ENCODE measurements around the gene SSRP1. TPM values are rescaled to one million over a fixed set of nuclear protein-coding genes. Genes with fewer than 3 reads are reported as not detected.

Gene SSRP1
- total RNA-seq, 4 donors from 2014 or later: 29.4 to 115 (median 75.3) TPM

GRCh38 chr11:57332694-57333440, 2.8 kb downstream of the SSRP1 start:
- intact Hi-C loops (cut with DNase I; ENCODE audit: low total_unique reads): no loop called here
- no peaks in the 10 kb centered on the region for H3K4me1 ChIP-seq
- TF ChIP-seq POLR2A (IDR thresholded peaks at IDR 0.05) (no peak), CTCF (IDR thresholded peaks at IDR 0.05) (no peak)
- no peak overlapping the region for H3K4me3 ChIP-seq
- H3K9me3 ChIP-seq: no peaks in the 10 kb centered on the region
- H3K36me3 ChIP-seq: no peaks in the 10 kb centered on the region
- DNase-seq: no peak
- H3K27me3 ChIP-seq: no peaks in the 10 kb centered on the region
- no peak overlapping the region for H3K27ac ChIP-seq

DNA sequence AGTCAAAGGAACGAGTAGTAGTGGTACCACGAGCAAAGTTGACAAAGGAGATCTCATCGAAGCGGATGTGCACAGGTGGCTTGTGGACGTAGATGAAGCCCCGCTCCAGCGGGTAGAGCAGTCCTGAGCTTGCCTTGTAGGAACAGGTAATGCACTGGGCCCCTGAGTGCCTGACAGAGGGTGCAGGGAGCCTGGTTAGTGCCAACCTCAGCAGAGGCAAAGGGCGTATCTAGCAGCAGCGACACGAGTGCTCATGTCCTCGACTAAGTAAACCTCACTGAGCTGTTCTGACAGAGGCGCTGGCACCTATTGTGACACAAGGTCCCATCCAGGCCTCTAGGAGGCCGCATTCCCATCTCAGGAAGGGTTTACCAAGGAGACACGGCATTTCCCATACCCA, 4.0 kb downstream of the SSRP1 start:
- TF ChIP-seq POLR2A (IDR thresholded peaks at IDR 0.05) (no peak), CTCF (IDR thresholded peaks at IDR 0.05) (no peak)
- intact Hi-C loops (cut with DNase I; ENCODE audit: low total_unique reads): no loop called here
- DNase-seq: no peak
- Histone ChIP-seq H3K9me3 (no peaks in the 10 kb centered on the region), H3K36me3 (no peaks in the 10 kb centered on the region), H3K4me1 (no peaks in the 10 kb centered on the region), H3K4me3 (no peak overlapping the region), H3K27ac (no peak overlapping the region), H3K27me3 (no peaks in the 10 kb centered on the region)

GRCh38 chr11:57330029-57330428, 5.7 kb downstream of the SSRP1 start:
- intact Hi-C loops (cut with DNase I; ENCODE audit: low total_unique reads): no loop called here
- no peak for DNase-seq
- H3K4me1 ChIP-seq: peaks cover 0 to 11% of the 10 kb centered on the region in 2 donors
- no peaks in the 10 kb centered on the region for H3K27me3 ChIP-seq
- no peak for TF ChIP-seq POLR2A (IDR thresholded peaks at IDR 0.05)
- H3K27ac ChIP-seq: no peak overlapping the region
- no peaks in the 10 kb centered on the region for H3K9me3 ChIP-seq
- H3K36me3 ChIP-seq: no peaks in the 10 kb centered on the region
- H3K4me3 ChIP-seq: no peak overlapping the region

- Histone ChIP-seq H3K27me3 (no peaks in the 10 kb centered on the region), H3K9me3 (no peaks in the 10 kb centered on the region), H3K27ac (peak overlapping the region in 1 of 2 donors; percentile 12), H3K4me1 (peaks cover 0 to 11% of the 10 kb centered on the region in 2 donors), H3K36me3 (no peaks in the 10 kb centered on the region), H3K4me3 (no peak overlapping the region)
- no peak for DNase-seq
- intact Hi-C loops (cut with DNase I; ENCODE audit: low total_unique reads): no loop called here
- TF ChIP-seq POLR2A (IDR thresholded peaks at IDR 0.05) (no peak), CTCF (IDR thresholded peaks at IDR 0.05) (no peak)
Measured at GRCh38 chr11:57327721-57328120, 8.0 kb downstream of the SSRP1 start.

DNA sequence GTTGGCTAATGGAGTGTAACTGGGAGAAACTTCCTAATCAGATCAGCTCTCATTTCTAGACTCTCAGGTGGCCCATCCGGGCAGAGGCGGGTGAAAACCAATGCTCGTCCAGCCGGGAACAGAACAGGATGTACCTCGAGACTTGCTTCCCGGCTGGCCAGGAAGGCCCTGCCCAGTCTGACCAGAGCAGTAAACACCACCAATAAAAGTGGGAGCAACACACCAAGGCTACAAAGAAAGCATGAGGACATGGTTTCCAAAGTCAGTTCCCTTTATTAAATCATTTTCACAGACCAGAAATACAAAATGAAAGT, 10.0 kb downstream of the SSRP1 start:
- Histone ChIP-seq H3K27ac (peak overlapping the region; percentile 95 to 98), H3K36me3 (no peaks in the 10 kb centered on the region), H3K4me1 (peaks cover 0 to 11% of the 10 kb centered on the region in 2 donors), H3K4me3 (peak overlapping the region; percentile 65 to 97), H3K27me3 (no peaks in the 10 kb centered on the region), H3K9me3 (no peaks in the 10 kb centered on the region)
- TF ChIP-seq CTCF (IDR thresholded peaks at IDR 0.05): no peak
- no peak for TF ChIP-seq POLR2A (IDR thresholded peaks at IDR 0.05)
- intact Hi-C loops (cut with DNase I; ENCODE audit: low total_unique reads): no loop called here
- peak in 1 of 2 donors; percentile 71 for DNase-seq

Data from uterus (tissue), 4 donors.